Right atrium auricular region (tissue), 2 donors: ENCODE measurements around the gene KCNMA1. TPM values are rescaled to one million over a fixed set of nuclear protein-coding genes. Genes with fewer than 3 reads are reported as not detected.

Experiments used
- DNase-seq: peaks from one replicate; pipeline ENCODE4 v3.0.0-alpha.2; 2019; ENCODE audit warnings: low spot score
- H3K27ac ChIP-seq, 2 donors: fragments of 200-600 bp; sonication (generic); 1 replicate in 1 of 2; 2 replicates in 1 of 2; pipeline ENCODE4 v1.5.1; 2016 to 2019
- H3K27me3 ChIP-seq, 2 donors: fragments of 200-600 bp; sonication (generic); one replicate each; pipeline versions ENCODE4 v1.5.1 to v1.6.0; 2017 to 2019
- H3K36me3 ChIP-seq: fragments of 200-600 bp; sonication (generic); one replicate; pipeline ENCODE4 v1.5.1; 2016
- H3K4me1 ChIP-seq, 2 donors: fragments of 200-600 bp; sonication (generic); one replicate each; pipeline versions ENCODE4 v1.5.1 to v1.6.0; 2017 to 2019
- H3K4me3 ChIP-seq, 2 donors: fragments of 200-600 bp; sonication (generic); 1 replicate in 1 of 2; 2 replicates in 1 of 2; pipeline ENCODE4 v1.5.1; 2017 to 2019; ENCODE audit warnings: mild to moderate bottlenecking in 1 of 2, moderate library complexity in 1 of 2
- H3K9me3 ChIP-seq, 2 donors: fragments of 200-600 bp; sonication (generic); one replicate each; pipeline ENCODE4 v1.5.1; 2019
- CTCF ChIP-seq, 2 donors: fragments of 200-600 bp; sonication (generic); IDR thresholded peaks; one replicate each; pipeline ENCODE4 v1.5.1; 2019; ENCODE audit warnings: antibody characterized with exemption in 2 of 2
- total RNA-seq, 2 donors: library from RNA; depleted of rRNA; stranded (reverse); fragments of >200 nt; gene quantifications; one replicate each; pipeline ENCODE4 v1.1.0, GENCODE V29; 2016

KCNMA1 gene
- total RNA-seq, 2 donors from 2014 or later, result 2.3 to 3.5 TPM

- H3K27me3 ChIP-seq, result no peaks in the 10 kb centered on the region
- H3K4me3 ChIP-seq, result no peak overlapping the region
- no peak for TF ChIP-seq CTCF (IDR thresholded peaks at IDR 0.05)
- no peaks in the 10 kb centered on the region for H3K9me3 ChIP-seq
- H3K4me1 ChIP-seq, result no peaks in the 10 kb centered on the region
- H3K27ac ChIP-seq, result no peak overlapping the region
- H3K36me3 ChIP-seq, result no peaks in the 10 kb centered on the region
- DNase-seq, result no peak
Measured at GRCh38 chr10:77500754-77501151, 136.9 kb downstream of the KCNMA1 start.

GRCh38 chr10:77498829-77499228 lies 138.8 kb downstream of the KCNMA1 start:
- Histone ChIP-seq H3K4me3 (no peak overlapping the region), H3K27me3 (no peaks in the 10 kb centered on the region), H3K4me1 (no peaks in the 10 kb centered on the region), H3K9me3 (no peaks in the 10 kb centered on the region), H3K36me3 (no peaks in the 10 kb centered on the region), H3K27ac (no peak overlapping the region)
- no peak for DNase-seq
- TF ChIP-seq CTCF (IDR thresholded peaks at IDR 0.05), result no peak

DNA sequence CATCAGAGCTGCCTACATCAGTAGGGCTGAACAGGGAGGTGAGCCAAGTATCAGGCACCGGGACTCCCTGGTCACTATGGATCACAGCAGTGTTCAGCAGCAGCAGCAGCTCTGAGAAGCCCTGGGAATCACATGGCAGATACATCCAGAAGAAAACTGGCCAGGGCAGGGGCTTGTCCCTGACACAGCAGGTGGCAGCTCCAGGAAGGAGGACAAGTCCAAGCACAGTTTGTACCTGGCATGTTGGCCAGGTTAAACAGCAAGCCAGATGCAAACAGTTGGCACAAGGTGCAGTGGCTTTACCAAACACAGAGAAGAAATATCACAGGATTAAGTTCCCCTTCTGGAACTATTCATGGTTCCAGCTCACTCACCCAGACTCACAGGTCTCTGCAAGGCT lies 139.4 kb downstream of the KCNMA1 start:
- no peak overlapping the region for H3K4me3 ChIP-seq
- no peaks in the 10 kb centered on the region for H3K9me3 ChIP-seq
- no peaks in the 10 kb centered on the region for H3K36me3 ChIP-seq
- H3K4me1 ChIP-seq, result no peaks in the 10 kb centered on the region
- no peak overlapping the region for H3K27ac ChIP-seq
- no peak for DNase-seq
- no peak for TF ChIP-seq CTCF (IDR thresholded peaks at IDR 0.05)
- H3K27me3 ChIP-seq, result no peaks in the 10 kb centered on the region

DNA sequence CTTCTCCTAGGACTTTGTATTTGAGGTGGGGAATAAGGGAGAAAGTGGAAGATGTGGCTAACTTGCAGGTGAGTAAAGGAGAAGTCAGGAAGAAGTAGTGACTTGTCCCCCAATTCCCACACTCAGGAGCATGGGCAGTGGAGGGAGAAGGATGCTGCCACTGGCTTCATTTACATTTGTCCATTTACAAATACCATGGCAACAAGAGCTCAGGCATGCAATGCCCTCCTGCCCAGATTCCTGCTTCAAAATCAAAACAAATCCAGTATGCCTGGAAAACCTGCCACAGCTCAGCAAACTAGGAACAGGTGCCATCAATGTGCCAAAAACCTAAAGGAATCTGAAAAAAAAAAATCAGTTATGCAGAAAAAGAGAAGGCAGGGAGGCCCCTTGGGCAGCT lies 139.9 kb downstream of the KCNMA1 start:
- Histone ChIP-seq H3K4me1 (no peaks in the 10 kb centered on the region), H3K27ac (no peak overlapping the region), H3K4me3 (no peak overlapping the region), H3K36me3 (no peaks in the 10 kb centered on the region), H3K27me3 (no peaks in the 10 kb centered on the region), H3K9me3 (no peaks in the 10 kb centered on the region)
- no peak for DNase-seq
- no peak for TF ChIP-seq CTCF (IDR thresholded peaks at IDR 0.05)

- Histone ChIP-seq H3K27ac (no peak overlapping the region), H3K9me3 (no peaks in the 10 kb centered on the region), H3K4me1 (no peaks in the 10 kb centered on the region), H3K27me3 (no peaks in the 10 kb centered on the region), H3K4me3 (no peak overlapping the region), H3K36me3 (no peaks in the 10 kb centered on the region)
- TF ChIP-seq CTCF (IDR thresholded peaks at IDR 0.05), result no peak
- DNase-seq, result no peak
Measured at GRCh38 chr10:77496941-77497420, 140.6 kb downstream of the KCNMA1 start.

- TF ChIP-seq CTCF (IDR thresholded peaks at IDR 0.05), result no peak
- H3K9me3 ChIP-seq, result no peaks in the 10 kb centered on the region
- H3K27me3 ChIP-seq, result no peaks in the 10 kb centered on the region
- no peak for DNase-seq
- H3K36me3 ChIP-seq, result no peaks in the 10 kb centered on the region
- H3K4me1 ChIP-seq, result peaks cover 0 to 5% of the 10 kb centered on the region in 2 donors
- H3K4me3 ChIP-seq, result no peak overlapping the region
- no peak overlapping the region for H3K27ac ChIP-seq
Measured at GRCh38 chr10:77494756-77495541, 142.7 kb downstream of the KCNMA1 start.
